DOHH2 (cell line): Measurements from ENCODE around the gene TNS2.

Source experiments
- H3F3A ChIP-seq: fragments of 200-600 bp; sonication (generic), shearing (Covaris generic); 2 replicates; pipeline ENCODE4 v1.6.0; 2016; ENCODE audit warnings: antibody characterized with exemption, mild to moderate bottlenecking; ENCODE audit not compliant: control insufficient read depth, insufficient read depth
- H3K27ac ChIP-seq: fragments of 200-600 bp; sonication (generic); 2 replicates; pipeline ENCODE4 v1.5.1; 2014; ENCODE audit warnings: low read depth, mild to moderate bottlenecking, low read length, moderate library complexity
- H3K27me3 ChIP-seq: fragments of 200-600 bp; sonication (generic); 2 replicates; pipeline ENCODE4 v1.6.1; 2014; ENCODE audit warnings: mild to moderate bottlenecking, low read length, mixed read lengths; ENCODE audit not compliant: control insufficient read depth
- H3K36me3 ChIP-seq: fragments of 200-600 bp; sonication (generic); 2 replicates; pipeline ENCODE4 v1.6.1; 2014; ENCODE audit warnings: mild to moderate bottlenecking, low read length, moderate library complexity, mixed read lengths; ENCODE audit not compliant: control insufficient read depth
- H3K4me1 ChIP-seq: fragments of 200-600 bp; sonication (generic); 2 replicates; pipeline ENCODE4 v1.6.1; 2014; ENCODE audit warnings: mild to moderate bottlenecking, low read length, mixed read lengths; ENCODE audit not compliant: control insufficient read depth
- H3K4me2 ChIP-seq: fragments of 200-600 bp; sonication (generic); 2 replicates; pipeline ENCODE4 v1.6.0; 2014; ENCODE audit warnings: mild to moderate bottlenecking, low read length, moderate library complexity
- H3K4me3 ChIP-seq: fragments of 200-600 bp; sonication (generic); 2 replicates; pipeline ENCODE4 v1.5.1; 2014; ENCODE audit warnings: mild to moderate bottlenecking, low read length, mixed read lengths
- H3K79me2 ChIP-seq: fragments of 200-600 bp; sonication (generic); 2 replicates; pipeline ENCODE4 v1.6.1; 2014; ENCODE audit warnings: mild to moderate bottlenecking, low read length, mixed read lengths; ENCODE audit not compliant: control insufficient read depth
- H3K9me2 ChIP-seq: fragments of 200-600 bp; sonication (generic); replicated peaks from 2 replicates; pipeline ENCODE4 v1.6.1; 2014; ENCODE audit warnings: mild to moderate bottlenecking, low read length, mixed read lengths; ENCODE audit not compliant: control insufficient read depth
- H3K9me3 ChIP-seq: fragments of 200-600 bp; sonication (generic); 2 replicates; pipeline ENCODE4 v1.6.1; 2014; ENCODE audit warnings: antibody characterized with exemption, low read length, mixed read lengths; ENCODE audit not compliant: control insufficient read depth, insufficient read depth
- H4K20me1 ChIP-seq: fragments of 200-600 bp; sonication (generic); 2 replicates; pipeline ENCODE4 v1.6.0; 2014; ENCODE audit warnings: low read depth, mild to moderate bottlenecking, antibody characterized with exemption, low read length, moderate library complexity; ENCODE audit not compliant: control insufficient read depth, insufficient read depth
- CTCF ChIP-seq: fragments of 200-600 bp; sonication (generic); IDR thresholded peaks from one replicate; pipeline ENCODE4 v1.5.1; 2014; ENCODE audit warnings: antibody characterized with exemption, mild to moderate bottlenecking, low read depth, low read length; ENCODE audit not compliant: poor library complexity, severe bottlenecking
- EZH2phosphoT487 ChIP-seq: fragments of 200-600 bp; sonication (generic); IDR thresholded peaks from 2 replicates; pipeline ENCODE4 v1.6.1; 2017; ENCODE audit warnings: borderline replicate concordance, mild to moderate bottlenecking, antibody characterized with exemption, low read length, moderate library complexity, mixed read lengths

TNS2 gene

DNA sequence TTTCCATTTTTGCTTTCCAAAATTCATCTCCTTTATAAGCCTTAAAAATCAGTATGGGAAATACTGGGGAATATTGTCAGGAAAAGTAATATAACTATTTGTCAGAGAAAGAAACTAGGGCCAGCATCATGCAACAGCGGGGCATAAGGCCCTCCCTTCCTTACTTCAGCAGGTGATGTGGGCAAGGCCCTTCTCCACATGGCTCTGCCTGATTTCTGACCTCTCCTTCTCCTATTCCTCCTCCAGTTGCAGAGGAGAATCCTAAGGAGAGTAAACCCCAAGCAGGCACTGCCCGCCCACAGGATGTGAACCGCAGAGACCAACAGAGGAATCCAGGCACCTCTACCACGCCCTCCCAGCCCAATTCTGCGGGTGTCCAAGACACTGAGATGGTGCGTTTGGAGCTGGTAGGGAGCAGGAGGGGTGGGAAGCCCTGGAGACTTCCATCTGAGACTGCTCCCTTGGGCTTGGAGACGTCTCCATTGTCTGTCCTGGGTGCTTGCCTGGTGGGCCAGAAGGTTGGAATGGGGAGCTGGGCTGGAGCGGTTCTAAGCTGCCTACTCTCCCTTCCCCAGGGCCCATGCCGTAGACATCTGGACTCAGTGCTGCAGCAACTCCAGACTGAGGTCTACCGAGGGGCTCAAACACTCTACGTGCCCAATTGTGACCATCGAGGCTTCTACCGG is 50.7 kb downstream of the TNS2 start:
- Histone ChIP-seq H3K9me2 (no peaks in the 10 kb centered on the region), H3K36me3 (no peaks in the 10 kb centered on the region), H4K20me1 (no peaks in the 10 kb centered on the region), H3K4me1 (peaks cover 52% of the 10 kb centered on the region), H3K9me3 (no peaks in the 10 kb centered on the region), H3K4me3 (no peak overlapping the region), H3K4me2 (no peak overlapping the region), H3K27ac (no peak overlapping the region), H3K79me2 (no peaks in the 10 kb centered on the region), H3F3A (peaks cover 9% of the 10 kb centered on the region), H3K27me3 (peaks cover 24% of the 10 kb centered on the region)
- TF ChIP-seq CTCF = no peak
- no peak for TF ChIP-seq EZH2phosphoT487

DNA sequence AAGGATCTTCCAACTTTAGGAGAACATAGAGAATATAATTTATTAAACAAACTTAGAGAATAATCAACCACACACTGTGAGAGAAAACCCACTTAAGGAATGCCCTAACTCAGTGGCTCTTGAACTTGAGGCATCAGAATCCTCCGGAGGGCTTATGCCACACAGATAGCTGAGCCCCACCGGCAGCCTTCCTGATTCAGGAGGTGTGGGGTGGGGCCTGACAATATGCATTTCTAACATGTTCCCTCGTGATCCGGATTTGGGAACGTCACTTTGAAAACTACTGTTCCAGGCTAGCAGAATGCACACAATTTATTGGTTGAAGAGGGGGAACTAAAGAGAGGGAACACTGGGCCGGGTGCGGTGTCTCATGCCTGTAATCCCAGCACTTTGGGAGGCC is 51.4 kb downstream of the TNS2 start:
- no peaks in the 10 kb centered on the region for H3K9me3 ChIP-seq
- no peaks in the 10 kb centered on the region for H4K20me1 ChIP-seq
- peaks cover 19% of the 10 kb centered on the region for H3K27me3 ChIP-seq
- no peak overlapping the region for H3K4me2 ChIP-seq
- H3K79me2 ChIP-seq = no peaks in the 10 kb centered on the region
- H3K36me3 ChIP-seq = no peaks in the 10 kb centered on the region
- TF ChIP-seq CTCF (no peak), EZH2phosphoT487 (no peak)
- peaks cover 9% of the 10 kb centered on the region for H3F3A ChIP-seq
- no peak overlapping the region for H3K27ac ChIP-seq
- H3K4me3 ChIP-seq = no peak overlapping the region
- no peaks in the 10 kb centered on the region for H3K9me2 ChIP-seq
- H3K4me1 ChIP-seq = peaks cover 52% of the 10 kb centered on the region

DNA sequence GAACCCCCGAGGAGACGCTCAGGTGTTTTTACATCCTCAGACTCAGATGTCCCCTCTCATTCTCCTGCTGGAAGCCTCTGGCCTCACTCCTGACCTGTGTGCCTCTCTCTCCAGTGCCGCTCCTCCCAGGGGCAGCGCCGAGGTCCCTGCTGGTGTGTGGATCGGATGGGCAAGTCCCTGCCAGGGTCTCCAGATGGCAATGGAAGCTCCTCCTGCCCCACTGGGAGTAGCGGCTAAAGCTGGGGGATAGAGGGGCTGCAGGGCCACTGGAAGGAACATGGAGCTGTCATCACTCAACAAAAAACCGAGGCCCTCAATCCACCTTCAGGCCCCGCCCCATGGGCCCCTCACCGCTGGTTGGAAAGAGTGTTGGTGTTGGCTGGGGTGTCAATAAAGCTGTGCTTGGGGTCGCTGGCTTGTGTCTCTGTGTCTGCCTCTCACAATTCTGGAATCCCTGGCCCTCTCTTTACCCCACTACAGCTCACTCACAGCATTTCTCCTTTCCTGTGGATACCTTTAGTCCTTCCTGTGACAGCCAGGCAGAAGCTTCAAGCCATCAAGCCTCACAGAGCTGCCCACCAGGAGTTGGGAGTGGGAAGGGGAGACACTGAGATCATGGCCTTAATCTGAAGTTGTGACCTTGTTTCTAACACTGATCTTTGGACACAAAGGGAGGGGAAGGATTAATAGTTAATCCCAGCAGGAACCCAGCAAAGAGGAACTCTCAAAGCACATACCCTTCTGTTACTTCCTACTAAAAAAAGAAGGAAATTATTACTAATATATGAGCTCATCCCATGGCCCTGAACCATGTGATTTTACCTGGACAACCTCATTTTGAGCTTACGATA is 52.3 kb downstream of the TNS2 start:
- Histone ChIP-seq H3K9me2 (no peaks in the 10 kb centered on the region), H3K79me2 (no peaks in the 10 kb centered on the region), H3K4me2 (peak overlapping the region; percentile 58), H3K4me1 (peaks cover 48% of the 10 kb centered on the region), H3K36me3 (no peaks in the 10 kb centered on the region), H3F3A (peaks cover 9% of the 10 kb centered on the region), H3K9me3 (no peaks in the 10 kb centered on the region), H3K27ac (peak overlapping the region; percentile 15), H4K20me1 (no peaks in the 10 kb centered on the region), H3K4me3 (peak overlapping the region; percentile 25), H3K27me3 (peaks cover 10% of the 10 kb centered on the region)
- no peak for TF ChIP-seq CTCF
- no peak for TF ChIP-seq EZH2phosphoT487
